Measurements from ENCODE around the gene ARMH3.

Gene ARMH3

GRCh38 chr10:101840741-101841453 is 215.1 kb downstream of the ARMH3 start:
- Histone ChIP-seq H3K27ac (no peak overlapping the region), H3K4me1 (peaks cover 15 to 32% (median 27%) of the 10 kb centered on the region in 10 experiments), H3K4me2 (peak overlapping the region; percentile 85 to 97 (median 91)), H4K20me1 (peaks cover 57 to 94% (median 69%) of the 10 kb centered on the region in 11 experiments), H3K27me3 (peaks cover 0 to 27% (median 13%) of the 10 kb centered on the region in 11 experiments; a peak in 15 of 22 replicates), H3K4me3 (peak overlapping the region; percentile 31 to 65 (median 48); a peak in 18 of 20 replicates), H3K9me3 (replicated peaks in 1 of 11) (no peaks in the 10 kb centered on the region), H3K36me3 (peaks cover 0 to 18% (median 12%) of the 10 kb centered on the region in 11 experiments; a peak in 16 of 22 replicates), H3K9ac (peak overlapping the region in 1 of 11 experiments; percentile 2; a peak in 1 of 22 replicates)
- TF ChIP-seq Cebpa-rat (IDR thresholded peaks at IDR 0.05), result no peak

GRCh38 chr10:101840102-101840684 is 215.8 kb downstream of the ARMH3 start:
- Histone ChIP-seq H3K27ac (no peak overlapping the region), H3K4me1 (peaks cover 21 to 39% (median 32%) of the 10 kb centered on the region in 10 experiments), H3K27me3 (peaks cover 0 to 27% (median 13%) of the 10 kb centered on the region in 11 experiments; a peak in 15 of 22 replicates), H3K36me3 (peaks cover 0 to 11% (median 5%) of the 10 kb centered on the region in 11 experiments; a peak in 11 of 22 replicates), H3K9ac (peak overlapping the region in 1 of 11 experiments; percentile 28; a peak in 1 of 22 replicates), H3K9me3 (replicated peaks in 1 of 11) (no peaks in the 10 kb centered on the region), H3K4me3 (peak overlapping the region in 7 of 10 experiments; percentile 23 to 57 (median 31); a peak in 9 of 20 replicates), H4K20me1 (peaks cover 56 to 94% (median 69%) of the 10 kb centered on the region in 11 experiments), H3K4me2 (peak overlapping the region; percentile 85 to 97 (median 91))
- no peak for TF ChIP-seq Cebpa-rat (IDR thresholded peaks at IDR 0.05)

GRCh38 chr10:101839416-101840063 is 216.4 kb downstream of the ARMH3 start:
- peaks cover 0 to 5% (median 0%) of the 10 kb centered on the region in 11 experiments; a peak in 5 of 22 replicates for H3K36me3 ChIP-seq
- no peak overlapping the region for H3K27ac ChIP-seq
- H3K4me1 ChIP-seq, result peaks cover 28 to 45% (median 39%) of the 10 kb centered on the region in 10 experiments
- H3K4me2 ChIP-seq, result peak overlapping the region; percentile 62 to 97 (median 90)
- H4K20me1 ChIP-seq, result peaks cover 49 to 94% (median 69%) of the 10 kb centered on the region in 11 experiments
- no peaks in the 10 kb centered on the region for H3K9me3 ChIP-seq (replicated peaks in 1 of 11)
- H3K27me3 ChIP-seq, result peaks cover 0 to 27% (median 12%) of the 10 kb centered on the region in 11 experiments; a peak in 15 of 22 replicates
- H3K4me3 ChIP-seq, result peak overlapping the region in 6 of 10 experiments; percentile 15 to 47 (median 27); a peak in 8 of 20 replicates
- TF ChIP-seq Cebpa-rat (IDR thresholded peaks at IDR 0.05), result no peak
- no peak overlapping the region for H3K9ac ChIP-seq

GRCh38 chr10:101839002-101839401 is 217.0 kb downstream of the ARMH3 start:
- no peaks in the 10 kb centered on the region for H3K36me3 ChIP-seq
- 0 out of 22 replicates have a peak overlapping the region, but pooled peaks of 1 of the 11 experiments have one; percentile 92 for H3K4me2 ChIP-seq
- no peaks in the 10 kb centered on the region for H3K9me3 ChIP-seq (replicated peaks in 1 of 11)
- no peak overlapping the region for H3K4me3 ChIP-seq
- TF ChIP-seq Cebpa-rat (IDR thresholded peaks at IDR 0.05), result no peak
- H3K4me1 ChIP-seq, result peaks cover 33 to 50% (median 44%) of the 10 kb centered on the region in 10 experiments
- H3K27ac ChIP-seq, result no peak overlapping the region
- H3K27me3 ChIP-seq, result peaks cover 0 to 27% (median 12%) of the 10 kb centered on the region in 11 experiments; a peak in 15 of 22 replicates
- peaks cover 44 to 96% (median 71%) of the 10 kb centered on the region in 11 experiments for H4K20me1 ChIP-seq
- H3K9ac ChIP-seq, result no peak overlapping the region

- no peak overlapping the region for H3K4me3 ChIP-seq
- peaks cover 0 to 26% (median 12%) of the 10 kb centered on the region in 11 experiments; a peak in 15 of 22 replicates for H3K27me3 ChIP-seq
- H3K9me3 ChIP-seq (replicated peaks in 1 of 11), result no peaks in the 10 kb centered on the region
- no peak overlapping the region for H3K9ac ChIP-seq
- no peak overlapping the region for H3K4me2 ChIP-seq
- TF ChIP-seq Cebpa-rat (IDR thresholded peaks at IDR 0.05), result no peak
- H4K20me1 ChIP-seq, result peaks cover 43 to 97% (median 71%) of the 10 kb centered on the region in 11 experiments
- H3K4me1 ChIP-seq, result peaks cover 37 to 55% (median 49%) of the 10 kb centered on the region in 10 experiments
- H3K36me3 ChIP-seq, result no peaks in the 10 kb centered on the region
- H3K27ac ChIP-seq, result no peak overlapping the region
These were observed 217.5 kb downstream of the ARMH3 start for GRCh38 chr10:101838416-101838970.

- peaks cover 35 to 89% (median 63%) of the 10 kb centered on the region in 11 experiments for H4K20me1 ChIP-seq
- H3K9me3 ChIP-seq (replicated peaks in 1 of 11), result no peaks in the 10 kb centered on the region
- H3K4me3 ChIP-seq, result no peak overlapping the region
- no peak overlapping the region for H3K4me2 ChIP-seq
- H3K9ac ChIP-seq, result no peak overlapping the region
- H3K4me1 ChIP-seq, result peaks cover 37 to 57% (median 50%) of the 10 kb centered on the region in 10 experiments
- TF ChIP-seq Cebpa-rat (IDR thresholded peaks at IDR 0.05), result no peak
- peaks cover 0 to 19% (median 10%) of the 10 kb centered on the region in 11 experiments; a peak in 15 of 22 replicates for H3K27me3 ChIP-seq
- H3K27ac ChIP-seq, result no peak overlapping the region
- no peaks in the 10 kb centered on the region for H3K36me3 ChIP-seq
These were observed 218.2 kb downstream of the ARMH3 start for GRCh38 chr10:101837748-101838147.

- Histone ChIP-seq H3K4me1 (peaks cover 41 to 60% (median 52%) of the 10 kb centered on the region in 10 experiments), H3K4me2 (peak overlapping the region in 6 of 11 experiments; percentile 73 to 87 (median 80); a peak in 11 of 22 replicates), H3K4me3 (no peak overlapping the region), H3K9me3 (replicated peaks in 1 of 11) (no peaks in the 10 kb centered on the region), H4K20me1 (peaks cover 12 to 66% (median 42%) of the 10 kb centered on the region in 11 experiments; a peak in 21 of 22 replicates), H3K9ac (no peak overlapping the region), H3K36me3 (no peaks in the 10 kb centered on the region), H3K27ac (no peak overlapping the region), H3K27me3 (no peaks in the 10 kb centered on the region)
- no peak for TF ChIP-seq Cebpa-rat (IDR thresholded peaks at IDR 0.05)
These were observed 220.6 kb downstream of the ARMH3 start for GRCh38 chr10:101835362-101835761.

GRCh38 chr10:101834341-101834740 is 221.6 kb downstream of the ARMH3 start:
- peaks cover 42 to 59% (median 51%) of the 10 kb centered on the region in 10 experiments for H3K4me1 ChIP-seq
- peak overlapping the region; percentile 45 to 87 (median 74) for H3K4me2 ChIP-seq
- TF ChIP-seq Cebpa-rat (IDR thresholded peaks at IDR 0.05), result no peak

More at GRCh38 chr10:101834341-101834740, 221.6 kb downstream of the ARMH3 start:
- Histone ChIP-seq H3K27me3 (no peaks in the 10 kb centered on the region), H3K4me3 (no peak overlapping the region), H3K36me3 (no peaks in the 10 kb centered on the region), H4K20me1 (peaks cover 13 to 62% (median 39%) of the 10 kb centered on the region in 11 experiments; a peak in 21 of 22 replicates), H3K27ac (no peak overlapping the region), H3K9me3 (replicated peaks in 1 of 11) (no peaks in the 10 kb centered on the region), H3K9ac (peak overlapping the region in 2 of 11 experiments; percentile 11 to 17; a peak in 2 of 22 replicates)

Measured in BLaER1 treated with 17β-estradiol and CSF1 and Interleukin-3, amounts not matched to agents 10 nM and 100 nM (cell line).